H1 (cell line): ENCODE data around the gene TIMD4.

Experiments used
- EGR1 ChIP-seq: IDR thresholded peaks from 2 replicates; pipeline ENCODE4 v1.6.1; 2011; ENCODE audit warnings: low read depth, low read length, borderline replicate concordance
- EZH2 ChIP-seq: fragments of 200-600 bp; sonication (generic); IDR thresholded peaks from 2 replicates; pipeline ENCODE4 v1.7.1; 2012; ENCODE audit warnings: low read depth, mild to moderate bottlenecking, moderate library complexity, low read length, inconsistent platforms; ENCODE audit not compliant: severe bottlenecking
- POLR2A ChIP-seq, 2 experiments: IDR thresholded peaks; 1 replicate in 1 of 2; 2 replicates in 1 of 2; pipeline ENCODE4 v1.6.1; 2011; ENCODE audit warnings: low read depth in 2 of 2, low read length in 2 of 2, mild to moderate bottlenecking in 2 of 2; ENCODE audit errors: control extremely low read depth in 1 of 2
- SP2 ChIP-seq: IDR thresholded peaks from 2 replicates; pipeline ENCODE4 v1.6.1; 2012; ENCODE audit warnings: mild to moderate bottlenecking, low read length, inconsistent platforms
- TF ChIP-seq, protein P1 (sequence below), 3 experiments: IDR thresholded peaks; 1 replicate in 2 of 3; 2 replicates in 1 of 3; pipeline versions ENCODE4 v1.5.1 to v1.6.1; 2011; ENCODE audit warnings: low read length in 3 of 3, mild to moderate bottlenecking in 3 of 3, inconsistent platforms in 2 of 3, low read depth in 1 of 3, moderate library complexity in 1 of 3; ENCODE audit not compliant: insufficient read depth in 1 of 3; ENCODE audit errors: control extremely low read depth in 1 of 3
- TF ChIP-seq, protein P2 (sequence below): IDR thresholded peaks from 2 replicates; pipeline ENCODE4 v1.6.1; 2011; ENCODE audit warnings: low read length, improper control_type of control experiment

DNA sequence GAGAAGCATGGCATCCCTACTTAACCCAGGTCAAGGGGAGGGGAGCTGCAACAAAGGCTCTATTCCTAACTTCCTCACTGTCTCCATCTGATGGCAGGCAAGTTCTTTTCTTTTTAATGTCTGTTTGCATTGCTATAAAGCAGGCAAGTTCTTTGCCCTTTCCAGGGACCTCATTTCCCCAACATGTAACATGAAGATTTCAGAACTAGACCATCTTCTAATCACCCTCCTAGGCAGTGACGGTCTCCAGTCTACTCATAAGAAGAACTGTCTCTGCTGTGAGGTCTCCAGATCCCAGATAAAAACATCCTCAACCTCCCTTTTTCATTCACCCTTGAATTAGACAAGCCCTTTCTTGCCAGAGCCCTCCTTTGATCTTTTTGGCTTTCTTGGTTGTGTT, 70.8 kb downstream of the TIMD4 start:
- TF ChIP-seq SP2 (no peak), POLR2A (IDR thresholded peaks at IDR 0.05; ENCODE audit: control extremely low read depth in 1 of 2, low read depth in 2 of 2, low read length in 2 of 2) (no peak), EZH2 (no peak), EGR1 (no peak)
- TF ChIP-seq, protein P1, sequence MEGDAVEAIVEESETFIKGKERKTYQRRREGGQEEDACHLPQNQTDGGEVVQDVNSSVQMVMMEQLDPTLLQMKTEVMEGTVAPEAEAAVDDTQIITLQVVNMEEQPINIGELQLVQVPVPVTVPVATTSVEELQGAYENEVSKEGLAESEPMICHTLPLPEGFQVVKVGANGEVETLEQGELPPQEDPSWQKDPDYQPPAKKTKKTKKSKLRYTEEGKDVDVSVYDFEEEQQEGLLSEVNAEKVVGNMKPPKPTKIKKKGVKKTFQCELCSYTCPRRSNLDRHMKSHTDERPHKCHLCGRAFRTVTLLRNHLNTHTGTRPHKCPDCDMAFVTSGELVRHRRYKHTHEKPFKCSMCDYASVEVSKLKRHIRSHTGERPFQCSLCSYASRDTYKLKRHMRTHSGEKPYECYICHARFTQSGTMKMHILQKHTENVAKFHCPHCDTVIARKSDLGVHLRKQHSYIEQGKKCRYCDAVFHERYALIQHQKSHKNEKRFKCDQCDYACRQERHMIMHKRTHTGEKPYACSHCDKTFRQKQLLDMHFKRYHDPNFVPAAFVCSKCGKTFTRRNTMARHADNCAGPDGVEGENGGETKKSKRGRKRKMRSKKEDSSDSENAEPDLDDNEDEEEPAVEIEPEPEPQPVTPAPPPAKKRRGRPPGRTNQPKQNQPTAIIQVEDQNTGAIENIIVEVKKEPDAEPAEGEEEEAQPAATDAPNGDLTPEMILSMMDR (IDR thresholded peaks at IDR 0.05; ENCODE audit: control extremely low read depth in 1 of 3, insufficient read depth in 1 of 3, low read depth in 1 of 3, low read length in 3 of 3), result peak in 2 of 3 experiments; percentile 15 to 44; a peak in 2 of 4 replicates
- TF ChIP-seq, protein P2, sequence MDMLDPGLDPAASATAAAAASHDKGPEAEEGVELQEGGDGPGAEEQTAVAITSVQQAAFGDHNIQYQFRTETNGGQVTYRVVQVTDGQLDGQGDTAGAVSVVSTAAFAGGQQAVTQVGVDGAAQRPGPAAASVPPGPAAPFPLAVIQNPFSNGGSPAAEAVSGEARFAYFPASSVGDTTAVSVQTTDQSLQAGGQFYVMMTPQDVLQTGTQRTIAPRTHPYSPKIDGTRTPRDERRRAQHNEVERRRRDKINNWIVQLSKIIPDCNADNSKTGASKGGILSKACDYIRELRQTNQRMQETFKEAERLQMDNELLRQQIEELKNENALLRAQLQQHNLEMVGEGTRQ, result no peak
